B cell (primary cell): ENCODE data around the gene CNTN2. TPM values are rescaled to one million over a fixed set of nuclear protein-coding genes. Genes with fewer than 3 reads are reported as not detected.

Experiments used
- ATAC-seq: fragments of 200-7000 bp; cut with Tn5 transposase; one replicate; pipeline ENCODE4 v1.10.0; 2021; ENCODE audit warnings: low read depth, mild to moderate bottlenecking, moderate number of reproducible peaks, moderate library complexity
- CTCF ChIA-PET: fragments of 350-600 bp; sonication (Branson Sonifier 250); formaldehyde crosslinking; loops from one replicate; lab custom pipeline; 2021; ENCODE audit warnings: antibody characterized with exemption, inconsistent platforms; lab: Charles Lee
- POLR2A ChIA-PET: fragments of 350-600 bp; sonication (Branson Sonifier 250); formaldehyde crosslinking; loops from one replicate; lab custom pipeline; 2021; ENCODE audit warnings: antibody characterized with exemption; lab: Charles Lee
- DNase-seq: peaks from one replicate; pipeline ENCODE4 v3.0.0; 2013
- H2AFZ ChIP-seq: 2 replicates; pipeline ENCODE4 v1.6.1; 2012; ENCODE audit warnings: mild to moderate bottlenecking, low read depth, low read length; ENCODE audit not compliant: insufficient read depth, poor library complexity, severe bottlenecking
- H3K27ac ChIP-seq, 2 donors: 1 replicate in 1 of 2; 2 replicates in 1 of 2; pipeline ENCODE4 v1.5.1; 2012 to 2013; ENCODE audit warnings: low read length in 2 of 2, mild to moderate bottlenecking in 2 of 2, moderate library complexity in 1 of 2
- H3K27me3 ChIP-seq, 4 experiments: fragments of 200-600 bp in 1 of 4; sonication (generic) in 1 of 4; replicated peaks in 1 of 4; 1 replicate in 2 of 4; 2 replicates in 2 of 4; pipeline versions ENCODE4 v1.6.1 to v1.7.0; 2013 to 2016; ENCODE audit warnings: low read length in 3 of 4, mild to moderate bottlenecking in 2 of 4, mixed read lengths in 1 of 4, moderate library complexity in 1 of 4; ENCODE audit not compliant: insufficient read depth in 4 of 4, control insufficient read depth in 3 of 4; ENCODE audit errors: control extremely low read depth in 1 of 4
- H3K36me3 ChIP-seq, 2 experiments: replicated peaks in 1 of 2; 1 replicate in 1 of 2; 2 replicates in 1 of 2; pipeline versions ENCODE4 v1.6.1 to v1.7.1; 2013; ENCODE audit warnings: low read length in 1 of 2; ENCODE audit not compliant: insufficient read depth in 2 of 2, control insufficient read depth in 1 of 2; ENCODE audit errors: control extremely low read depth in 1 of 2, extremely low read depth in 1 of 2
- H3K4me1 ChIP-seq, 2 donors: fragments of 200-600 bp in 1 of 2; sonication (generic) in 1 of 2; 1 replicate in 1 of 2; 2 replicates in 1 of 2; pipeline versions ENCODE4 v1.5.1 to v1.6.1; 2013 to 2017; ENCODE audit warnings: low read length in 2 of 2; ENCODE audit not compliant: control insufficient read depth in 2 of 2, insufficient read depth in 2 of 2
- H3K4me2 ChIP-seq: replicated peaks from 2 replicates; pipeline ENCODE3; 2012; ENCODE audit warnings: mild to moderate bottlenecking, low read depth, low read length; ENCODE audit not compliant: poor library complexity, severe bottlenecking
- H3K4me3 ChIP-seq, 5 experiments: fragments of 200-600 bp in 1 of 5; sonication (generic) in 1 of 5; 1 replicate in 3 of 5; 2 replicates in 2 of 5; pipeline versions ENCODE4 v1.5.1 to v1.7.0; 2011 to 2016; ENCODE audit warnings: low read length in 4 of 5, mild to moderate bottlenecking in 4 of 5, low read depth in 2 of 5, control low read depth in 1 of 5, moderate library complexity in 1 of 5; ENCODE audit not compliant: insufficient read depth in 1 of 5; ENCODE audit errors: control extremely low read depth in 1 of 5, extremely low read depth in 1 of 5
- H3K79me2 ChIP-seq: fragments of 200-600 bp; sonication (generic); one replicate; pipeline ENCODE4 v1.6.0; 2016; ENCODE audit warnings: low read length; ENCODE audit not compliant: control insufficient read depth, insufficient read depth
- H3K9ac ChIP-seq: fragments of 200-600 bp; sonication (generic); 2 replicates; pipeline ENCODE4 v1.6.1; 2017; ENCODE audit warnings: mild to moderate bottlenecking, low read length, moderate library complexity
- H3K9me3 ChIP-seq, 3 donors: one replicate each; pipeline versions ENCODE4 v1.6.1 to v1.7.1; 2013; ENCODE audit warnings: low read length in 2 of 3; ENCODE audit not compliant: control insufficient read depth in 2 of 3, insufficient read depth in 1 of 3; ENCODE audit errors: control extremely low read depth in 1 of 3
- H4K20me1 ChIP-seq: 2 replicates; pipeline ENCODE4 v1.6.0; 2012; ENCODE audit warnings: mild to moderate bottlenecking, low read length; ENCODE audit not compliant: insufficient read depth, control insufficient read depth, poor library complexity, severe bottlenecking
- H3K27ac Mint-ChIP-seq: one replicate; pipeline ENCODE4 v1.8.0; 2021; ENCODE audit warnings: mixed read lengths
- H3K27me3 Mint-ChIP-seq: one replicate; pipeline ENCODE4 v1.8.0; 2021; ENCODE audit warnings: mixed read lengths
- H3K4me1 Mint-ChIP-seq: one replicate; pipeline ENCODE4 v1.8.0; 2021; ENCODE audit warnings: mixed read lengths
- H3K4me3 Mint-ChIP-seq: one replicate; pipeline ENCODE4 v1.8.0; 2021; ENCODE audit warnings: mixed read lengths
- H3K9me3 Mint-ChIP-seq: one replicate; pipeline ENCODE4 v1.8.0; 2022; ENCODE audit warnings: mixed read lengths; ENCODE audit not compliant: insufficient read depth
- CTCF ChIP-seq: fragments of 200-600 bp; IDR thresholded peaks from one replicate; pipeline ENCODE4 v1.8.0; 2022; ENCODE audit warnings: antibody characterized with exemption, mild to moderate bottlenecking
- EZH2 ChIP-seq: IDR thresholded peaks from 2 replicates; pipeline ENCODE4 v1.6.1; 2012; ENCODE audit warnings: borderline replicate concordance, low read depth, mild to moderate bottlenecking, moderate library complexity, low read length; ENCODE audit not compliant: insufficient read depth, poor library complexity, severe bottlenecking
- WGBS: methylation state at CpG from one replicate; pipeline ENCODE4 v1.1.5; 2013; ENCODE audit warnings: missing lambda C conversion rate; ENCODE audit not compliant: insufficient coverage; 5-methylcytosine and 5-hydroxymethylcytosine counted together
- intact Hi-C: fragments of 100-400 bp; cut with micrococcal nuclease; formaldehyde crosslinking; loops from one replicate; pipeline ENCODE4 v1.10.0; 2022
- polyA plus RNA-seq: library from polyadenylated mRNA; depleted of rRNA; stranded (reverse); fragments of >200 nt; gene quantifications from 2 replicates; pipeline ENCODE4 v1.2.3, GENCODE V29; 2012
- total RNA-seq, 2 donors: library from RNA; stranded (reverse); fragments of 120-200 nt in 1 of 2; gene quantifications; 1 replicate in 1 of 2; 2 replicates in 1 of 2; pipeline versions ENCODE4 v1.2.3 to v1.2.4, GENCODE V29; 2013 to 2022

CNTN2 gene
- total and polyA plus RNA-seq, 2 donors (not counting 1 experiment from before 2014, with no cell fraction given): not detected

GRCh38 chr1:205054013-205054412 lies 11.0 kb downstream of the CNTN2 start:
- H3K27ac Mint-ChIP-seq: no peak overlapping the region

GRCh38 chr1:205056188-205056611 lies 13.2 kb downstream of the CNTN2 start:
- H3K4me3 Mint-ChIP-seq: no peak overlapping the region
- TF ChIP-seq EZH2: no peak
- no peak for TF ChIP-seq CTCF

More at GRCh38 chr1:205054013-205054412, 11.0 kb downstream of the CNTN2 start:
- no peak overlapping the region for H3K9ac ChIP-seq
- no peak overlapping the region for H3K4me3 ChIP-seq
- no peak overlapping the region for H3K27ac ChIP-seq
- H3K27me3 Mint-ChIP-seq: peaks cover 8% of the 10 kb centered on the region
- no peaks in the 10 kb centered on the region for H3K36me3 ChIP-seq
- no peak overlapping the region for H2AFZ ChIP-seq
- WGBS: 75% methylated on average over 7 of the region's 7 CpGs
- no peaks in the 10 kb centered on the region for H4K20me1 ChIP-seq
- no peak overlapping the region for H3K4me2 ChIP-seq
- TF ChIP-seq CTCF (no peak), EZH2 (no peak)
- POLR2A ChIA-PET: no interaction called here
- CTCF ChIA-PET: no interaction called here
- DNase-seq (no peak), ATAC-seq (no peak)
- intact Hi-C loops: no loop called here
- H3K4me3 Mint-ChIP-seq: no peak overlapping the region
- H3K4me1 ChIP-seq: no peaks in the 10 kb centered on the region
- no peaks in the 10 kb centered on the region for H3K9me3 Mint-ChIP-seq
- no peaks in the 10 kb centered on the region for H3K4me1 Mint-ChIP-seq
- H3K27me3 ChIP-seq: peaks cover 0 to 4% (median 0%) of the 10 kb centered on the region in 4 experiments
- no peaks in the 10 kb centered on the region for H3K9me3 ChIP-seq
- no peaks in the 10 kb centered on the region for H3K79me2 ChIP-seq

More at GRCh38 chr1:205056188-205056611, 13.2 kb downstream of the CNTN2 start:
- no peak overlapping the region for H3K9ac ChIP-seq
- H2AFZ ChIP-seq: no peak overlapping the region
- H3K27ac Mint-ChIP-seq: no peak overlapping the region
- no peaks in the 10 kb centered on the region for H3K4me1 ChIP-seq
- H3K4me2 ChIP-seq: no peak overlapping the region
- H3K36me3 ChIP-seq: no peaks in the 10 kb centered on the region
- WGBS: 92% methylated on average over 11 of the region's 13 CpGs
- no peak overlapping the region for H3K4me3 ChIP-seq
- ATAC-seq: no peak
- peaks cover 0 to 4% (median 0%) of the 10 kb centered on the region in 4 experiments for H3K27me3 ChIP-seq
- H3K9me3 ChIP-seq: no peaks in the 10 kb centered on the region
- peaks cover 8% of the 10 kb centered on the region for H3K27me3 Mint-ChIP-seq
- no peaks in the 10 kb centered on the region for H3K4me1 Mint-ChIP-seq
- H3K79me2 ChIP-seq: no peaks in the 10 kb centered on the region
- no peaks in the 10 kb centered on the region for H3K9me3 Mint-ChIP-seq
- H4K20me1 ChIP-seq: no peaks in the 10 kb centered on the region
- CTCF ChIA-PET: no interaction called here
- POLR2A ChIA-PET: no interaction called here
- no peak overlapping the region for H3K27ac ChIP-seq
- DNase-seq: no peak
- intact Hi-C loops: no loop called here
